ENCODE results near the gene RBM15B.
A peak's percentile ranks its signal among the peaks of the same experiment; 100 is the strongest.

The RBM15B gene

GRCh38 chr3:51393564-51393963 is 2.5 kb downstream of the RBM15B start:
- H3K27ac Mint-ChIP-seq = peak overlapping the region; percentile 6
- no peak overlapping the region for H3K4me3 Mint-ChIP-seq
- H3K36me3 Mint-ChIP-seq (ENCODE audit: low read depth) = peaks cover 35% of the 10 kb centered on the region

GRCh38 chr3:51394541-51394940 is 3.5 kb downstream of the RBM15B start:
- no peaks in the 10 kb centered on the region for H3K27me3 Mint-ChIP-seq (ENCODE audit: low read depth)
- no peak overlapping the region for H3K4me3 Mint-ChIP-seq
- H3K27ac Mint-ChIP-seq = no peak overlapping the region
- H3K36me3 Mint-ChIP-seq (ENCODE audit: low read depth) = peaks cover 29% of the 10 kb centered on the region
- H3K4me1 Mint-ChIP-seq (ENCODE audit: low read depth) = peaks cover 30% of the 10 kb centered on the region
- no peaks in the 10 kb centered on the region for H3K9me3 Mint-ChIP-seq

More at GRCh38 chr3:51393564-51393963, 2.5 kb downstream of the RBM15B start:
- peaks cover 38% of the 10 kb centered on the region for H3K4me1 Mint-ChIP-seq (ENCODE audit: low read depth)
- no peaks in the 10 kb centered on the region for H3K9me3 Mint-ChIP-seq
- H3K27me3 Mint-ChIP-seq (ENCODE audit: low read depth) = no peaks in the 10 kb centered on the region

GRCh38 chr3:51395493-51396213 is 4.6 kb downstream of the RBM15B start:
- Mint-ChIP-seq H3K4me3 (no peak overlapping the region), H3K36me3 (ENCODE audit: low read depth) (peaks cover 29% of the 10 kb centered on the region), H3K4me1 (ENCODE audit: low read depth) (peaks cover 27% of the 10 kb centered on the region), H3K27me3 (ENCODE audit: low read depth) (no peaks in the 10 kb centered on the region), H3K27ac (peak overlapping the region; percentile 67), H3K9me3 (no peaks in the 10 kb centered on the region)

GRCh38 chr3:51396401-51396800 is 5.3 kb downstream of the RBM15B start:
- Mint-ChIP-seq H3K4me1 (ENCODE audit: low read depth) (peaks cover 25% of the 10 kb centered on the region), H3K9me3 (no peaks in the 10 kb centered on the region), H3K27me3 (ENCODE audit: low read depth) (no peaks in the 10 kb centered on the region), H3K4me3 (no peak overlapping the region), H3K27ac (peak overlapping the region; percentile 67), H3K36me3 (ENCODE audit: low read depth) (peaks cover 29% of the 10 kb centered on the region)

- no peaks in the 10 kb centered on the region for H3K9me3 Mint-ChIP-seq
- H3K36me3 Mint-ChIP-seq (ENCODE audit: low read depth) = peaks cover 33% of the 10 kb centered on the region
- H3K4me3 Mint-ChIP-seq = no peak overlapping the region
- peaks cover 25% of the 10 kb centered on the region for H3K4me1 Mint-ChIP-seq (ENCODE audit: low read depth)
- H3K27ac Mint-ChIP-seq = no peak overlapping the region
- no peaks in the 10 kb centered on the region for H3K27me3 Mint-ChIP-seq (ENCODE audit: low read depth)
Measured at GRCh38 chr3:51397392-51397791, 6.3 kb downstream of the RBM15B start.

- H3K27ac Mint-ChIP-seq = no peak overlapping the region
- H3K4me1 Mint-ChIP-seq (ENCODE audit: low read depth) = peaks cover 24% of the 10 kb centered on the region
- peaks cover 35% of the 10 kb centered on the region for H3K36me3 Mint-ChIP-seq (ENCODE audit: low read depth)
- no peak overlapping the region for H3K4me3 Mint-ChIP-seq
- H3K9me3 Mint-ChIP-seq = no peaks in the 10 kb centered on the region
- no peaks in the 10 kb centered on the region for H3K27me3 Mint-ChIP-seq (ENCODE audit: low read depth)
Measured at GRCh38 chr3:51398595-51399310, 7.7 kb downstream of the RBM15B start.

GRCh38 chr3:51400166-51400565 is 9.1 kb downstream of the RBM15B start:
- Mint-ChIP-seq H3K4me1 (ENCODE audit: low read depth) (peaks cover 18% of the 10 kb centered on the region), H3K27ac (no peak overlapping the region), H3K9me3 (no peaks in the 10 kb centered on the region), H3K27me3 (ENCODE audit: low read depth) (no peaks in the 10 kb centered on the region), H3K4me3 (no peak overlapping the region), H3K36me3 (ENCODE audit: low read depth) (peaks cover 23% of the 10 kb centered on the region)

- Mint-ChIP-seq H3K36me3 (ENCODE audit: low read depth) (peaks cover 18% of the 10 kb centered on the region), H3K4me1 (ENCODE audit: low read depth) (peaks cover 11% of the 10 kb centered on the region), H3K4me3 (no peak overlapping the region), H3K27me3 (ENCODE audit: low read depth) (no peaks in the 10 kb centered on the region), H3K27ac (no peak overlapping the region), H3K9me3 (no peaks in the 10 kb centered on the region)
Measured at GRCh38 chr3:51401735-51402134, 10.7 kb downstream of the RBM15B start.

GRCh38 chr3:51403675-51404074 is 12.6 kb downstream of the RBM15B start:
- Mint-ChIP-seq H3K4me1 (ENCODE audit: low read depth) (peaks cover 8% of the 10 kb centered on the region), H3K27me3 (ENCODE audit: low read depth) (no peaks in the 10 kb centered on the region), H3K4me3 (no peak overlapping the region), H3K9me3 (no peaks in the 10 kb centered on the region), H3K36me3 (ENCODE audit: low read depth) (peaks cover 17% of the 10 kb centered on the region), H3K27ac (no peak overlapping the region)

- Mint-ChIP-seq H3K36me3 (ENCODE audit: low read depth) (peaks cover 31% of the 10 kb centered on the region), H3K27ac (no peak overlapping the region), H3K4me1 (ENCODE audit: low read depth) (peaks cover 8% of the 10 kb centered on the region), H3K4me3 (no peak overlapping the region), H3K9me3 (no peaks in the 10 kb centered on the region), H3K27me3 (ENCODE audit: low read depth) (no peaks in the 10 kb centered on the region)
Measured at GRCh38 chr3:51408021-51408420, 16.9 kb downstream of the RBM15B start.

GRCh38 chr3:51408813-51409212 is 17.7 kb downstream of the RBM15B start:
- H3K4me3 Mint-ChIP-seq = no peak overlapping the region
- no peaks in the 10 kb centered on the region for H3K9me3 Mint-ChIP-seq
- peaks cover 34% of the 10 kb centered on the region for H3K36me3 Mint-ChIP-seq (ENCODE audit: low read depth)
- peaks cover 4% of the 10 kb centered on the region for H3K4me1 Mint-ChIP-seq (ENCODE audit: low read depth)
- H3K27me3 Mint-ChIP-seq (ENCODE audit: low read depth) = no peaks in the 10 kb centered on the region
- no peak overlapping the region for H3K27ac Mint-ChIP-seq

- Mint-ChIP-seq H3K27me3 (ENCODE audit: low read depth) (no peaks in the 10 kb centered on the region), H3K4me3 (no peak overlapping the region), H3K36me3 (ENCODE audit: low read depth) (peaks cover 24% of the 10 kb centered on the region), H3K27ac (peak overlapping the region; percentile 31), H3K4me1 (ENCODE audit: low read depth) (peaks cover 2% of the 10 kb centered on the region), H3K9me3 (no peaks in the 10 kb centered on the region)
Measured at GRCh38 chr3:51422211-51422610, 31.1 kb downstream of the RBM15B start.

- Mint-ChIP-seq H3K27ac (no peak overlapping the region), H3K4me3 (no peak overlapping the region), H3K9me3 (no peaks in the 10 kb centered on the region), H3K36me3 (ENCODE audit: low read depth) (peaks cover 25% of the 10 kb centered on the region), H3K27me3 (ENCODE audit: low read depth) (no peaks in the 10 kb centered on the region), H3K4me1 (ENCODE audit: low read depth) (peaks cover 2% of the 10 kb centered on the region)
Measured at GRCh38 chr3:51426921-51427320, 35.8 kb downstream of the RBM15B start.

GRCh38 chr3:51429138-51429537 is 38.1 kb downstream of the RBM15B start:
- no peak overlapping the region for H3K27ac Mint-ChIP-seq
- H3K9me3 Mint-ChIP-seq = no peaks in the 10 kb centered on the region
- peaks cover 23% of the 10 kb centered on the region for H3K36me3 Mint-ChIP-seq (ENCODE audit: low read depth)
- no peak overlapping the region for H3K4me3 Mint-ChIP-seq
- no peaks in the 10 kb centered on the region for H3K4me1 Mint-ChIP-seq (ENCODE audit: low read depth)
- H3K27me3 Mint-ChIP-seq (ENCODE audit: low read depth) = no peaks in the 10 kb centered on the region

- Mint-ChIP-seq H3K27me3 (ENCODE audit: low read depth) (no peaks in the 10 kb centered on the region), H3K36me3 (ENCODE audit: low read depth) (peaks cover 18% of the 10 kb centered on the region), H3K4me3 (no peak overlapping the region), H3K27ac (no peak overlapping the region), H3K4me1 (ENCODE audit: low read depth) (peaks cover 5% of the 10 kb centered on the region), H3K9me3 (no peaks in the 10 kb centered on the region)
Measured at GRCh38 chr3:51434110-51434509, 43.0 kb downstream of the RBM15B start.

Measured in T-helper 1 cell treated with Interleukin-12 subunit alpha and Interleukin-12 subunit beta and Interleukin-4 antibody, amounts not matched to agents 30 μg/mL and 1 μg/mL, for 36 hours (primary cell).